ENCODE results near the gene NME7.

The NME7 gene

GRCh38 chr1:169103480-169103893 is 264.1 kb downstream of the NME7 start:
- no peak for DNase-seq

- no peak for DNase-seq
These were observed 264.6 kb downstream of the NME7 start for GRCh38 chr1:169103002-169103401.

- DNase-seq, result peak; percentile 81
These were observed 265.0 kb downstream of the NME7 start for GRCh38 chr1:169102567-169102966.

GRCh38 chr1:169100651-169101088 is 266.9 kb downstream of the NME7 start:
- DNase-seq, result no peak

GRCh38 chr1:169100208-169100607 is 267.4 kb downstream of the NME7 start:
- no peak for DNase-seq

GRCh38 chr1:169099561-169099960 is 268.0 kb downstream of the NME7 start:
- no peak for DNase-seq

GRCh38 chr1:169098380-169098779 is 269.2 kb downstream of the NME7 start:
- no peak for DNase-seq

GRCh38 chr1:169094897-169095569 is 272.6 kb downstream of the NME7 start:
- no peak for DNase-seq

- DNase-seq, result no peak
These were observed 275.2 kb downstream of the NME7 start for GRCh38 chr1:169092399-169092798.

- DNase-seq, result peak; percentile 28
These were observed 276.1 kb downstream of the NME7 start for GRCh38 chr1:169091480-169091941.

- DNase-seq, result no peak
These were observed 276.7 kb downstream of the NME7 start for GRCh38 chr1:169090900-169091311.

- no peak for DNase-seq
These were observed 277.2 kb downstream of the NME7 start for GRCh38 chr1:169090308-169090899.

GRCh38 chr1:169089776-169090175 is 277.8 kb downstream of the NME7 start:
- no peak for DNase-seq

- no peak for DNase-seq
These were observed 279.7 kb downstream of the NME7 start for GRCh38 chr1:169087876-169088275.

GRCh38 chr1:169086603-169087455 is 280.8 kb downstream of the NME7 start:
- DNase-seq, result no peak

GRCh38 chr1:169085911-169086310 is 281.7 kb downstream of the NME7 start:
- no peak for DNase-seq
